RPMI7951 (cell line): Measurements from ENCODE around the gene ARHGEF28. TPM values are rescaled to one million over a fixed set of nuclear protein-coding genes. Genes with fewer than 3 reads are reported as not detected.

Source experiments
- DNase-seq: peaks from one replicate; pipeline ENCODE4 v3.0.0-alpha.2; 2012; ENCODE audit warnings: low read depth
- total RNA-seq: library from RNA; depleted of rRNA; stranded (reverse); fragments of >200 nt; shearing (Covaris generic); gene quantifications from 2 replicates; pipeline ENCODE4 v1.2.3, GENCODE V29; 2014

ARHGEF28 gene
- total RNA-seq, 1 experiment from 2014 or later: 11.3 TPM

GRCh38 chr5:73815631-73816030, 189.6 kb downstream of the ARHGEF28 start:
- no peak for DNase-seq

GRCh38 chr5:73816656-73817420, 190.8 kb downstream of the ARHGEF28 start:
- no peak for DNase-seq

- no peak for DNase-seq
These were observed 192.4 kb downstream of the ARHGEF28 start for GRCh38 chr5:73818357-73818756.

GRCh38 chr5:73820326-73820725, 194.3 kb downstream of the ARHGEF28 start:
- DNase-seq: no peak

GRCh38 chr5:73821003-73821402, 195.0 kb downstream of the ARHGEF28 start:
- DNase-seq: no peak

- DNase-seq: no peak
These were observed 196.4 kb downstream of the ARHGEF28 start for GRCh38 chr5:73822278-73822988.

- no peak for DNase-seq
These were observed 197.0 kb downstream of the ARHGEF28 start for GRCh38 chr5:73822989-73823339.

GRCh38 chr5:73823508-73823925, 197.5 kb downstream of the ARHGEF28 start:
- DNase-seq: no peak

GRCh38 chr5:73825199-73825598, 199.2 kb downstream of the ARHGEF28 start:
- DNase-seq: no peak

GRCh38 chr5:73825736-73826135, 199.7 kb downstream of the ARHGEF28 start:
- peak; percentile 16 for DNase-seq

GRCh38 chr5:73826301-73827105, 200.5 kb downstream of the ARHGEF28 start:
- DNase-seq: peak; percentile 77

GRCh38 chr5:73827106-73827450, 201.1 kb downstream of the ARHGEF28 start:
- no peak for DNase-seq

GRCh38 chr5:73828465-73828864, 202.5 kb downstream of the ARHGEF28 start:
- DNase-seq: no peak

- no peak for DNase-seq
These were observed 204.7 kb downstream of the ARHGEF28 start for GRCh38 chr5:73830646-73831045.

- DNase-seq: no peak
These were observed 205.1 kb downstream of the ARHGEF28 start for GRCh38 chr5:73831066-73831465.

GRCh38 chr5:73834693-73835092, 208.7 kb downstream of the ARHGEF28 start:
- DNase-seq: no peak

GRCh38 chr5:73835726-73836125, 209.7 kb downstream of the ARHGEF28 start:
- no peak for DNase-seq

- DNase-seq: no peak
These were observed 210.6 kb downstream of the ARHGEF28 start for GRCh38 chr5:73836607-73837006.

GRCh38 chr5:73838901-73839300, 212.9 kb downstream of the ARHGEF28 start:
- no peak for DNase-seq

- no peak for DNase-seq
These were observed 215.6 kb downstream of the ARHGEF28 start for GRCh38 chr5:73841641-73842040.

GRCh38 chr5:73844165-73844564, 218.2 kb downstream of the ARHGEF28 start:
- DNase-seq: no peak

GRCh38 chr5:73851471-73852181, 225.6 kb downstream of the ARHGEF28 start:
- DNase-seq: no peak
